MM.1S (cell line): ENCODE results near the gene IMPA2.

ENCODE experiments used
- EZH2 ChIP-seq: fragments of 300-600 bp; sonication (generic); optimal IDR thresholded peaks from 2 replicates; pipeline ENCODE3; 2017; ENCODE audit warnings: low read depth, mild to moderate bottlenecking, antibody characterized with exemption, low read length, mixed read lengths
- EZH2phosphoT487 ChIP-seq: fragments of 300-600 bp; sonication (generic); IDR thresholded peaks from 2 replicates; pipeline ENCODE4 v1.6.1; 2018; ENCODE audit warnings: antibody characterized with exemption, low read length
- TF ChIP-seq, protein P1 (sequence below): fragments of 300-600 bp; sonication (generic); IDR thresholded peaks from 2 replicates; pipeline ENCODE4 v1.5.1; 2016; ENCODE audit warnings: antibody characterized with exemption, low read length, mixed read lengths

- TF ChIP-seq EZH2 (no peak), EZH2phosphoT487 (no peak)
- TF ChIP-seq, protein P1, sequence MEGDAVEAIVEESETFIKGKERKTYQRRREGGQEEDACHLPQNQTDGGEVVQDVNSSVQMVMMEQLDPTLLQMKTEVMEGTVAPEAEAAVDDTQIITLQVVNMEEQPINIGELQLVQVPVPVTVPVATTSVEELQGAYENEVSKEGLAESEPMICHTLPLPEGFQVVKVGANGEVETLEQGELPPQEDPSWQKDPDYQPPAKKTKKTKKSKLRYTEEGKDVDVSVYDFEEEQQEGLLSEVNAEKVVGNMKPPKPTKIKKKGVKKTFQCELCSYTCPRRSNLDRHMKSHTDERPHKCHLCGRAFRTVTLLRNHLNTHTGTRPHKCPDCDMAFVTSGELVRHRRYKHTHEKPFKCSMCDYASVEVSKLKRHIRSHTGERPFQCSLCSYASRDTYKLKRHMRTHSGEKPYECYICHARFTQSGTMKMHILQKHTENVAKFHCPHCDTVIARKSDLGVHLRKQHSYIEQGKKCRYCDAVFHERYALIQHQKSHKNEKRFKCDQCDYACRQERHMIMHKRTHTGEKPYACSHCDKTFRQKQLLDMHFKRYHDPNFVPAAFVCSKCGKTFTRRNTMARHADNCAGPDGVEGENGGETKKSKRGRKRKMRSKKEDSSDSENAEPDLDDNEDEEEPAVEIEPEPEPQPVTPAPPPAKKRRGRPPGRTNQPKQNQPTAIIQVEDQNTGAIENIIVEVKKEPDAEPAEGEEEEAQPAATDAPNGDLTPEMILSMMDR = no peak
Observed at GRCh38 chr18:11943551-11943950, 37.8 kb upstream of the IMPA2 start.
